ENCODE results near the gene TNNI3.
A peak's percentile ranks its signal among the peaks of the same experiment; 100 is the strongest.
"Not testable (repeated sequence)": the region's sequence is repeated elsewhere in the genome, so short reads cannot be mapped to it uniquely, and the experiment has no call there.

TNNI3 gene

DNA sequence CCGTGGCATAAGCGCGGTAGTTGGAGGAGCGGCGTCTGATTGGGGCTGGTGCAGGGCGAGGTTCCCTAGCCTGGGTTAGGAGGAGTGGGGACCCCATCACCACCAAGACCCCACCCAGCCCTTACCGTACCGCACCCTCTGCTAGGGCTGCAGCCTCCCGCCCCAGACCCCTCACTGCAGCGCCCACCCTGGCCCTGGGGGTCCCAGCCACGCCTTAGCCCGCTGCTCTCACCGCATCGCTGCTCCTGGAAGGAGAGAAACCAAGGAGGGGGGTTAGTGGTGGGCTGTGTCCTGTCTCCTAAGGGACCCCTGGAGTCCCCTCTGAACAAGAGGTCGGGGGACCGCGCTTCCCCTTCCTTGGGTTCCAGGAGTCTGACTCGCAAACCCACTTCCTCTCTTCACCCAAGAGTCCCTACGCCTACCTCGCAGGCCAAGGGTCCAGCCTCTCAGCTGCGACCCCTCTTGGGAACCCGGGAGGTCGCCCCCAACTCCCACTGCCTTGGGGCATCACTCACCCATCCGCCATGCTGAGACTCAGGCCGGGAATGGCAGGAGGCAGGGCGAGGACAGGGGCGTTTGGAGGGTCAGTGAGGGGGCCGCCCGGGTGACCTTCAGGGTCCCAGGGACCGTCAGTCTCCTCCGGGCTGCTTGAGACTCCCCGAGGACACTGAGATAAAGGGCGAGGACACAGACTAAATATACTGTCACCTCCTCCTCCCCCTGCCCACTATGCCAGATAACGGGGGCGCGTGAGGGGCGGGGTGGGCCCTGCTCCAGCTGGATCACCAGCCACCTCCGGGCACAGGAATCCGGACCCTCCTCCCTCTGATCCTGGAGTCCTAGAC is at the start of gene TNNI3:
TSS of gene TNNI3 (minus strand) at position 669 of the 845 bp plus-strand sequence. CDS start at position 526, 143 bp downstream.
- no peak for DNase-seq

DNA sequence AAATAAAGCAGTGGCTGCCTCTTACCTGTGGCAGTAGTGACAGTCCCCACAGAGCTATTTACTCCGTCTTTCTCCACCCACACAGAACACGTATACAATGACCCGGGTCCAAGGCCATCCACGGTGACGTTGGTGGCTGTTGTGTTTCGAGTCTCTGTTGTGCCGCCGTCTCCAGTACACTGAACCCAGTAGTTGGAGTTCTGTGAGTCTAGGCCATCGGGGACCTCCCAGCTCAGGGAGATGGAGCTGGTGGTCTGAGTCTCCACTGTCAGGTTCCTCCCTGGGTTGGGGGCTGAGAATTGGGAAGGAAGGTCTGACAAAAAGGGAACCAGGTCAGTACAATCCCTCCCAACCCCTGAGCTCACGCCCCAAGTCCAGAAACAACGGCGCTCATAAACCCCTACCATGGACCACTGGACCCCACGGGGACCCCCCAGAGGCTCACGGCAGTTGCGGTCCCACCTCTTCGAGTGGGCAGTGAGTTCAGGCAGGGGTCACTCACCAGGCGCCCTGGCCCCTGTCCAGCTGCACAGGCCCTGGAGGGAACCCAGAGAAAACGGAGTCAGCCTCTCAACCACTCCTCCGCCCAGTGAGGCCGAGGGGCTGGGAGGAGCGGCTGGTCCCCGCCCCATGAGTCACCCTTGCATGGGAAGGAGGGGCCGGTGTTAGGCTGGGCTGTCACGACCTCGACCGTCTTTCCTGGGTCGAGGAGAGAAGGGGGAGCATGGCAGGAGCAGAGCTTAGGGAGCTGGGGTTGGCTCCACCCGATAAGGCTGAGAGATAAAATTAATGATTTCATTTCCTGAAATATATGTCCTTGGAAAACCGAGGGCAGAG is 49.4 kb upstream of the TNNI3 start:
- DNase-seq = peak; percentile 77

DNA sequence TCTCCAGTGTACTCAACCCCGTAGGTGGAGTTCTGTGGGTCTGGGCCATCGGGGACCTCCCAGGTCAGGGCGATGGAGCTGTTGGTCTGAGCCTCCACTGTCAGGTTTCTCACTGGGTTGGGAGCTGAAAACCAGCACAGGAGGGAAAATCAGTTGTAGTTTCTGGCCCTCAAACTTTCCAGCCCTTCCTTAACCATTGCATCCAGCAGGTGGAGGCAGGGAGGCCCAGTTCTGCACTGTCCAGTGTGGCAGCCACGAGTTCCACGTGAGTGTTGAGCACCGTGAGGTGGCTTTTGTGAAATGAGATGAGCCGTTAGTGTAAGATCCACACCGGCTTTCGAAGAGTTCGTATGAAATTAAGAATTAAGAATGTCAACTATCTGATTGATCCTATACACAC is 44.7 kb upstream of the TNNI3 start:
- DNase-seq = not testable (repeated sequence)

DNA sequence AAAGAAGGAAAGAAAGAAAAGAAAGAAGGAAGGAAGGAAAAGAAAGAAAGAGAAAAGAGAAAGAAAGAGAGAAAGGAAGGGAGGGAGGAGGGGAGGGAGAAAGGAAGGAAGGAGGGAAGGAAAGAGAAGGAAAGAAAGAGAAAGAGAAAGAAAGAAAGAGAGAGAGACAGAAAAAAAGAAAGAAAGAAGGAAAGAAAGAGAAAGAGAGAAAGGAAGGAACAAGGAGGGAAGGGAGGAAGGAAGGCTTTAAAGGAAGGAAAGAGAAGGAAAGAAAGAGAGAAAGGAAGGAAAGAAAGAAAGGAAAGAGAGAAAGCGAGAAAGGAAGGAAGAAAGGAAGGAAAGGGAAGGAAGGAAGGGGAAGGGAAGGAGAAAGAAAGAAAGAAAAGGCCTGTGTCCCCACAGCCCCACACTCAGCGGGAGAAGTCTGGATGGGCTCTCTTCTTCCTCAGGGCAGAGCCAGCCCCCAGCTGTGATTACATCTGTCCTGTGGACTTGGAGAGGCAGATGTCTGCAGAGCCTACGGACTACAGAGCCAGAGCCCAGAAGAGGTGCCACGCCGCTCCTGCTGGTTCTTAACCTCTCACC is 42.2 kb upstream of the TNNI3 start:
- DNase-seq = no peak

DNA sequence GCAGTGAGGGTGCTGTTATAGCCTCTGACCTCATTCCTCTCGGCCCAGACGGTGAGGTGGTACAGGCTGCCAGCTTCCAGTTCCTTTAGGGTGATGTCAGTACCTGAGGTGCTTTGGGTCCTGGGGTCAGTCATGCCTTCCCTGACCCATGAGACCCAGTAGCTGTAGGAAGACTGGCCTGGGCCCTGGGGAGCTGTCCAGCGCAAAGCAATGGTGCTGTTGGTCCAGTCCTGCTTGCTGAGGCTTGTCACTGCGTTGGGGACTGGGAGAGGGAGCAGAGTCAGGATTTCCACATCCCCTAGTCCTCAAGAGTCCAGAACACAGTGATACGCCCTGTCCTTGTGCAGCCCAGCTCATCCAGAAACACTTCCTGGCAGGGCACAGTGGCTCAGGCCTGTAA is 41.1 kb upstream of the TNNI3 start:
- DNase-seq = no peak

DNA sequence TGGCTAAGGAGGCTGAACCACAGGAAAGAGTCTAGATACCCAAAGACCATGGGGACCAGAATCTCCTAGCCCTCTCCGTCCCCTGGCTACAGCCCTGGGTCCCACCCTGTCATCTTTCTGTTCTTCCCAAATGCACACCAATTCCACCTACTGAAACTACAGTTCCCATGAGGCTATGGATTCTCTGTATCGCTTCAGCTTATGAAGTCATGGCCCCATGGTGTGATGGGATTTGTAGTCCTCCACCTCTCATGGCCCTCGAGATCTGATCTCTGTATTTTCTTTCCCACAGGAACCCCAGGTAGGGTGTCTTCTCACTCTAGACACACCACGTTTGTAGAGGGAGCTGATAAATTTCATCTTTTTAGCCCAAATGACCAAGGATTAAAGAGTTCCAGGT is 40.0 kb upstream of the TNNI3 start:
- DNase-seq = no peak

DNA sequence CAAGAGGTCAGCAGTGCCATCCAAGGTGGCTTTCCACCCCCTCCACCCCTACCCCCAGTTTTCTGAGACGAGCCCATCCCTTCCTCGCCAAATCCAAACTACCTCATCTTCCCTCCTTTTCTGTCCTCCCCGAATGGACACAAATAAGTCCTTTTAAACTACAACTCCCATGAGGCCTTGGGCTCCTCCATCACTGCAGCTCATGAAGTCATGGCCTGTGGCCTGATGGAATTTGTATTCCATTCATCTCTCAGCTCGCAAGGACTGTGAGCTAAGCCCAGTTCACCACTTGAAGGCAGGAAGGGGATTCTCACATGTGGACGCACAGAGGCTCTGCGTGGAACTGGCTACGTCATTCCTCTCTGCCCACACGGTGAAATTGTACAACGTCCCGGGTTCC is 39.3 kb upstream of the TNNI3 start:
- no peak for DNase-seq

- no peak for DNase-seq
Measured at GRCh38 chr19:55193481-55193880, 35.9 kb upstream of the TNNI3 start.

GRCh38 chr19:55189403-55189835 is 31.9 kb upstream of the TNNI3 start:
- no peak for DNase-seq

- DNase-seq = no peak
Measured at GRCh38 chr19:55188625-55189024, 31.1 kb upstream of the TNNI3 start.

DNA sequence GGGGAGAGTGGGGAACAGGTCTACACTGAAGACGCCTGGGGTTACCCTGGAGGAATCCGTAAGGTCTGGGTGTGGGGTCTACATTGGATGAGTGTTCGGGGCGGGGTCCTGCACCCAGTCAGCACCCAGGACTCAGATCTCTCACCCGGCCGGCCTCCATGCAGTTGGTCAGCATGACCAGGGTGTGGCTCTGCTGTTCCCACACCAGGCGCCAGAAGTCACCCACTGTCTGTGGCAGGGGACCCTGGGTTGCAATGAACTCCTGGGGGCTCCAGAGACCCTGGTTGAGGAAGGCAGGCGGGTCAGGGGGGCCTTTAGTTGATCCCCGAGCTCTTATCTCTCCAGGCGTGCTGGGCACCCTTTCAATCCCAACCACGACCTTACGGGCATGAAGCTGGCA is 28.5 kb upstream of the TNNI3 start:
- DNase-seq = no peak

GRCh38 chr19:55181740-55182139 is 24.2 kb upstream of the TNNI3 start:
- no peak for DNase-seq

DNA sequence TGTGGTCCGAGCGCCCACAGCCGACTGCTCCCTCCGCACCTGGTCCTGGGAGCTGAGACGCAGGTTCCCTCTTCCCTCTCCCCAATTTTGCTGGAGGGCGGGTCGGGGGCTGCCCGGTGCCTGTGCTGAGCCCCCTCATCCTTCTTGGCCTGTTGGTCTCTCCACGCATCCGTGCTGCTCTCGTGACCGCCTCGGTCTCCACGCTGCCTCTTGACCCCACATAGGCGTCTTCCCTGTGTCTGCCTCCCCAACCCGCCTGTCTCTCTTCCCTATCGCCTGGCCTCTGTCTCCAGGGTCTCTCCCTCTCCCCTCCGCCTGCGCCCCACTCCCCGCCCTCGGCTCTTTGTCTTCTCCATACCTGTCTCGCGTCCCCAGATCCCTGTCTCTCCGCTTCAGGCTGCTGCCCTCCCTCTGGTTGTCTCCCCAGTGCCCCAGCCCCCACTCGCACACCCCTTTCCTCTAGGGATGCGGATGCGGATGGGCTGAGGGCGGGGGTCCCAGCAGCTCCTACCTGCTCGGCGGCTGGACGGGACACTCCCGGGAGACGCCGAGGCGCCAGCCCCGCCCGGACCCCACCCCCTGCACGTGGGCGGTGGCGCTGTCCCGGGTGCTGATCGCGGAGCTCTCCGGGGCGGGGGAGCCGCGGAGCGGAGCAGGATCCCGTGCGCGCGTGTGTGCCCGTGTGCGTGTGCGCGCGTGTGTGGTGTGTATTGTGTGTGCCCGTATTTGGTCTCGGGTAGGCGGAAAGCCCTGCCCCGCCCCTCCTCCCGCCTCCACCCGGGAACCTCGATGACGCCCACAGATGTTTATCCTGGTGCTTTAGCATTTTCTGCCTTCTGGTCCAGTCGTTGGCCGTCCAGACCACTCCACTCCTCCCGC is 22.3 kb upstream of the TNNI3 start, which contains the start of gene SYT5:
TSS of gene SYT5 (minus strand) at position 684 of the 879 bp plus-strand sequence. CDS start 1,248 bp downstream, outside the sequence.
- peak; percentile 81 for DNase-seq

- peak; percentile 93 for DNase-seq
Measured at GRCh38 chr19:55178781-55179599, 21.5 kb upstream of the TNNI3 start.

GRCh38 chr19:55176076-55176475 is 18.5 kb upstream of the TNNI3 start:
- DNase-seq = no peak

DNA sequence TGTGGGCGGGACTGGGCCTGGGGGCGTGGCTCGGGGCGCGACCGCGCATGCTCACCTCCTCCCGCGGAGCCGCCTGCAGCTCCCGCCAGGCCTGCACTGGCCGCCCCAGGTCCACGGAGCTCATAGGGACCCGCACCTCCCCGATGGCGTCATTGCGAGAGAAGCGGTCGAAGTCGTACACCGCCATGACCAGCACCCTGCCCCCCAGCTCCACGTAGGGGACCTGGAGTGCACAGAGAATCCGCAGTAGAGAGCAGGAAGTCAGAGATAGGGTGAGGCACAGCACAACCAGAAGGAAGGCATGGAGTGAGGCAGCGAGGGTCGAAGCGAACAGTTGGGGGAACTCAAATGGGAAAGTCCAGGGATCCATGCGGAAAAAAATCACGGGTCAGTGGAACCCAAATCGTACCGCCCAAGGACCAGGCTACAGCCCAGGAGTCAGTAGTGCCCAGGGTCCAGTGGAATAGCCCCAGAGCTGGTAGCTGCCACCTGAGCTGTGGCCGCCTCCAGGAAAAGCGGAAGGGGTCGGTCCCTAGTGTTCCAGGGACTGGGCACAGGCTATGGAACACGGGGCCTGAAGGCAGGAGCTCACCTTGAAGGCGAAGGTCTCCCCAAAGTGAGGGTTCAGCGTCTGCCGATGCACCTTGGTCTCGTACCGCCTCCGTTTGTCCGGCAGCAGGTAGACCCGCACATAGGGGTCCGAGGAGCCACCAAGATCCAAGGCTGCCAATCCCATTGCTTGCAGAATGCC is 17.8 kb upstream of the TNNI3 start:
- peak; percentile 28 for DNase-seq

DNA sequence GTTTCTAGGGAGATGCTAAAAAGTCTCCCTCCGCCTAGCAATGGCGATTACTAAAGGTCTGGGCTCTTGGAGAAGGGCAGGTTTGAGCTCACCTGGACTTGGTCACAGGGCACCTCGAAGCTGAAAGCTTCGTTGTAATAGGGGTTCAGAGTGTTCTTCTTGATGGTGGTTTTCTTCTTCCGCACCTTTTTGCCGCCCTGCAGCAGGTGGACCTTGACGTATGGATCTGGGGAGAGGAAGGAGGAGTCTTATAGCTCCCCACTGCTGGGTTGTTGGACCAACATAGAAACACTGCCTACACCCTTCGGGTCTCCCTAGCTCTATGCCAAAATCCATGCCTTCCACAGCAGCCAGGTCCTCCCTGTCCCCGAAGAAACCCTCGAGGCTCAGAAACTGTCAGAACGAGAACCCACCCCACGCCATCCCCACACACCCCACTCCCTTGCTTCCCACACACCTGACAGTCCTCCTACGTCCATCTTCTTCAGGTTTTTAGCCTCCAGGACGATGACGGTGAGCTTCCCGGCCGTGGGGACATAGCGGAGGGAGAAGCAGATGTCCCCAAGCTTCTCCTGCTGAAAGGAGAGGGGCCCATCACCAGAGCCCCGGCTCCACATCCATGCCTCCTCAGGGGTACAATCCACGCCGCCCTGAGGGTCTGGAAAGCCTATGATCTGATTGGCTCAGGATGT is 17.0 kb upstream of the TNNI3 start:
- no peak for DNase-seq

GRCh38 chr19:55173714-55174409 is 16.3 kb upstream of the TNNI3 start:
- DNase-seq = peak; percentile 83

- no peak for DNase-seq
Measured at GRCh38 chr19:55173186-55173713, 15.7 kb upstream of the TNNI3 start.

Data from stimulated activated CD8-positive, alpha-beta memory T cell treated with anti-CD3 and anti-CD28 coated beads, Interleukin-4, amount 100 ng/mL, for 48 hours (primary cell).